WERI-Rb-1 (cell line): ENCODE data around the gene CRIP1.

ENCODE experiments used
- DNase-seq: peaks from one replicate; pipeline ENCODE4 v3.0.0-alpha.2; 2020
- H3K27ac ChIP-seq: fragments of 250-450 bp; sonication (Bioruptor Pico); 2 replicates; pipeline ENCODE4 v1.5.1; 2020; ENCODE audit warnings: mild to moderate bottlenecking, moderate library complexity
- H3K27me3 ChIP-seq: fragments of 250-450 bp; sonication (Bioruptor Pico); 2 replicates; pipeline ENCODE4 v1.5.1; 2021; ENCODE audit warnings: mild to moderate bottlenecking, low read depth, moderate library complexity; ENCODE audit not compliant: insufficient read depth, severe bottlenecking
- H3K36me3 ChIP-seq: fragments of 250-450 bp; sonication (Bioruptor Pico); 2 replicates; pipeline ENCODE4 v1.5.1; 2020; ENCODE audit warnings: mild to moderate bottlenecking, moderate library complexity
- H3K4me3 ChIP-seq: 2 replicates; pipeline ENCODE4 v1.5.1; 2011; ENCODE audit warnings: low read depth, mild to moderate bottlenecking, control low read depth, low read length
- H3K9me3 ChIP-seq: fragments of 250-450 bp; sonication (Bioruptor Pico); 2 replicates; pipeline ENCODE4 v1.5.1; 2021; ENCODE audit warnings: mild to moderate bottlenecking, moderate library complexity; ENCODE audit not compliant: severe bottlenecking
- CTCF ChIP-seq: IDR thresholded peaks from 2 replicates; pipeline ENCODE4 v1.5.1; 2011; ENCODE audit warnings: low read depth, mild to moderate bottlenecking, control low read depth, inconsistent platforms, low read length

The CRIP1 gene

GRCh38 chr14:105502446-105503295 is 16.0 kb downstream of the CRIP1 start:
- no peaks in the 10 kb centered on the region for H3K9me3 ChIP-seq
- peaks cover 2% of the 10 kb centered on the region for H3K36me3 ChIP-seq
- H3K4me3 ChIP-seq = no peak overlapping the region
- H3K27me3 ChIP-seq = no peaks in the 10 kb centered on the region
- no peak overlapping the region for H3K27ac ChIP-seq
- DNase-seq = no peak
- TF ChIP-seq CTCF = no peak

- Histone ChIP-seq H3K27ac (no peak overlapping the region), H3K4me3 (no peak overlapping the region), H3K36me3 (no peaks in the 10 kb centered on the region), H3K27me3 (no peaks in the 10 kb centered on the region), H3K9me3 (no peaks in the 10 kb centered on the region)
- no peak for TF ChIP-seq CTCF
- no peak for DNase-seq
Observed at GRCh38 chr14:105503296-105503640, 16.6 kb downstream of the CRIP1 start.

- Histone ChIP-seq H3K9me3 (no peaks in the 10 kb centered on the region), H3K27me3 (no peaks in the 10 kb centered on the region), H3K27ac (no peak overlapping the region), H3K4me3 (no peak overlapping the region), H3K36me3 (no peaks in the 10 kb centered on the region)
- no peak for DNase-seq
- TF ChIP-seq CTCF = no peak
Observed at GRCh38 chr14:105503935-105504692, 17.4 kb downstream of the CRIP1 start.

- no peak overlapping the region for H3K27ac ChIP-seq
- H3K9me3 ChIP-seq = no peaks in the 10 kb centered on the region
- H3K27me3 ChIP-seq = no peaks in the 10 kb centered on the region
- DNase-seq = no peak
- no peak overlapping the region for H3K4me3 ChIP-seq
- H3K36me3 ChIP-seq = no peaks in the 10 kb centered on the region
- no peak for TF ChIP-seq CTCF
Observed at GRCh38 chr14:105505101-105505500, 18.4 kb downstream of the CRIP1 start.

GRCh38 chr14:105507247-105507646 is 20.6 kb downstream of the CRIP1 start:
- no peaks in the 10 kb centered on the region for H3K27me3 ChIP-seq
- no peak overlapping the region for H3K4me3 ChIP-seq
- H3K27ac ChIP-seq = no peak overlapping the region
- TF ChIP-seq CTCF = no peak
- DNase-seq = no peak
- no peaks in the 10 kb centered on the region for H3K9me3 ChIP-seq
- H3K36me3 ChIP-seq = no peaks in the 10 kb centered on the region
